Activated CD8-positive, alpha-beta T cell treated with anti-CD3 and anti-CD28 coated beads for 36 hours (primary cell): ENCODE results near the gene TLNRD1. TPM values are rescaled to one million over a fixed set of nuclear protein-coding genes. Genes with fewer than 3 reads are reported as not detected.

Source experiments
- ATAC-seq: fragments of 200-7000 bp; cut with Tn5 transposase; one replicate; pipeline ENCODE4 v1.10.0; 2021; ENCODE audit warnings: mild to moderate bottlenecking, moderate library complexity
- CTCF ChIA-PET: fragments of 350-600 bp; sonication (Branson Sonifier 250); formaldehyde crosslinking; loops from one replicate; lab custom pipeline; 2021; ENCODE audit warnings: antibody characterized with exemption; lab: Charles Lee
- POLR2A ChIA-PET: fragments of 350-600 bp; sonication (Branson Sonifier 250); formaldehyde crosslinking; loops from one replicate; lab custom pipeline; 2021; ENCODE audit warnings: antibody characterized with exemption; lab: Charles Lee
- DNase-seq: peaks from one replicate; pipeline ENCODE4 v3.0.0-alpha.2; 2020
- H3K27ac Mint-ChIP-seq: one replicate; pipeline ENCODE4 v1.8.0; 2021; ENCODE audit warnings: mild to moderate bottlenecking, mixed read lengths
- H3K27me3 Mint-ChIP-seq: one replicate; pipeline ENCODE4 v1.8.0; 2021; ENCODE audit warnings: mixed read lengths
- H3K36me3 Mint-ChIP-seq: one replicate; pipeline ENCODE4 v1.8.0; 2021; ENCODE audit warnings: low read depth, mixed read lengths
- H3K4me1 Mint-ChIP-seq: one replicate; pipeline ENCODE4 v1.8.0; 2021; ENCODE audit warnings: low read depth, mixed read lengths
- H3K4me3 Mint-ChIP-seq: one replicate; pipeline ENCODE4 v1.8.0; 2021; ENCODE audit warnings: mild to moderate bottlenecking, moderate library complexity, mixed read lengths
- H3K9me3 Mint-ChIP-seq: one replicate; pipeline ENCODE4 v1.8.0; 2021; ENCODE audit warnings: mixed read lengths
- CTCF ChIP-seq: fragments of 200-600 bp; IDR thresholded peaks from one replicate; pipeline ENCODE4 v1.8.0; 2022; ENCODE audit warnings: antibody characterized with exemption, mild to moderate bottlenecking
- intact Hi-C: fragments of 100-400 bp; cut with micrococcal nuclease; formaldehyde crosslinking; loops from one replicate; pipeline ENCODE4 v1.10.0; 2022
- total RNA-seq, 2 experiments: library from RNA; stranded (reverse); gene quantifications; one replicate each; pipeline ENCODE4 v1.2.3, GENCODE V29; 2021

TLNRD1 gene
- total RNA-seq, 2 experiments from 2014 or later = 19.3 to 20.1 TPM

- no peaks in the 10 kb centered on the region for H3K27me3 Mint-ChIP-seq
- H3K9me3 Mint-ChIP-seq = no peaks in the 10 kb centered on the region
- TF ChIP-seq CTCF = no peak
- H3K4me1 Mint-ChIP-seq = peaks cover 55% of the 10 kb centered on the region
- H3K36me3 Mint-ChIP-seq = peaks cover 23% of the 10 kb centered on the region
- H3K4me3 Mint-ChIP-seq = peak overlapping the region; percentile 66
- ATAC-seq = no peak
- CTCF ChIA-PET = interaction anchor here (0.6 to 6.4 kb wide), 3 partner anchors 106 to 1289 kb away, joined by 3 to 36 read pairs (median 7); no protein-coding TSS in a partner anchor
- POLR2A ChIA-PET = interaction anchor here (1.1 to 4.0 kb wide), 2 partner anchors 12 to 18 kb away, joined by 4 to 29 read pairs; partner anchors contain the start of gene MESD
- intact Hi-C loops = no loop called here
- no peak for DNase-seq
- no peak overlapping the region for H3K27ac Mint-ChIP-seq
These were observed 2.3 kb downstream of the TLNRD1 start for GRCh38 chr15:81003097-81003350.

GRCh38 chr15:81006124-81006523 lies 5.4 kb downstream of the TLNRD1 start:
- DNase-seq = no peak
- Mint-ChIP-seq H3K9me3 (no peaks in the 10 kb centered on the region), H3K36me3 (peaks cover 23% of the 10 kb centered on the region), H3K4me1 (peaks cover 59% of the 10 kb centered on the region), H3K4me3 (no peak overlapping the region), H3K27me3 (no peaks in the 10 kb centered on the region), H3K27ac (no peak overlapping the region)
- intact Hi-C loops = no loop called here
- TF ChIP-seq CTCF = no peak
- ChIA-PET CTCF (no interaction called here), POLR2A (no interaction called here)
- ATAC-seq = no peak

- no peak for TF ChIP-seq CTCF
- POLR2A ChIA-PET = no interaction called here
- CTCF ChIA-PET = interaction anchor here (2.6 to 3.8 kb wide), 2 partner anchors 14 to 258 kb away, joined by 10 read pairs; no protein-coding TSS in a partner anchor
- intact Hi-C loops = no loop called here
- no peak overlapping the region for H3K27ac Mint-ChIP-seq
- H3K9me3 Mint-ChIP-seq = no peaks in the 10 kb centered on the region
- DNase-seq (no peak), ATAC-seq (no peak)
- H3K4me1 Mint-ChIP-seq = peaks cover 59% of the 10 kb centered on the region
- peaks cover 23% of the 10 kb centered on the region for H3K36me3 Mint-ChIP-seq
- H3K4me3 Mint-ChIP-seq = no peak overlapping the region
- H3K27me3 Mint-ChIP-seq = no peaks in the 10 kb centered on the region
These were observed 6.8 kb downstream of the TLNRD1 start for GRCh38 chr15:81007428-81008064.

GRCh38 chr15:81008312-81008711 lies 7.6 kb downstream of the TLNRD1 start:
- intact Hi-C loops = no loop called here

More at GRCh38 chr15:81008312-81008711, 7.6 kb downstream of the TLNRD1 start:
- ChIA-PET POLR2A (no interaction called here), CTCF (interaction anchor here (1.0 to 3.8 kb wide), 4 partner anchors 13 to 257 kb away, joined by 3 to 10 read pairs (median 7); no protein-coding TSS in a partner anchor)
- Mint-ChIP-seq H3K4me3 (no peak overlapping the region), H3K36me3 (peaks cover 18% of the 10 kb centered on the region), H3K9me3 (no peaks in the 10 kb centered on the region), H3K27ac (no peak overlapping the region), H3K4me1 (peaks cover 56% of the 10 kb centered on the region), H3K27me3 (no peaks in the 10 kb centered on the region)
- TF ChIP-seq CTCF = no peak
- no peak for DNase-seq
- ATAC-seq = no peak
